KBM-7 (cell line): ENCODE data around the gene SLC38A4.
"Not testable (repeated sequence)": the region's sequence is repeated elsewhere in the genome, so short reads cannot be mapped to it uniquely, and the experiment has no call there.

Experiments
- DNase-seq: peaks from one replicate; pipeline ENCODE4 v3.0.0-alpha.2; 2015
- in situ Hi-C: fragments of 300-500 bp; cut with MboI; formaldehyde crosslinking; loops from 2 replicates; pipeline ENCODE4 v1.14.3; 2020; ENCODE audit warnings: low sequenced_read_pairs, low pct_unique_long_range_greater_than_20kb, mixed read lengths

SLC38A4 gene

DNA sequence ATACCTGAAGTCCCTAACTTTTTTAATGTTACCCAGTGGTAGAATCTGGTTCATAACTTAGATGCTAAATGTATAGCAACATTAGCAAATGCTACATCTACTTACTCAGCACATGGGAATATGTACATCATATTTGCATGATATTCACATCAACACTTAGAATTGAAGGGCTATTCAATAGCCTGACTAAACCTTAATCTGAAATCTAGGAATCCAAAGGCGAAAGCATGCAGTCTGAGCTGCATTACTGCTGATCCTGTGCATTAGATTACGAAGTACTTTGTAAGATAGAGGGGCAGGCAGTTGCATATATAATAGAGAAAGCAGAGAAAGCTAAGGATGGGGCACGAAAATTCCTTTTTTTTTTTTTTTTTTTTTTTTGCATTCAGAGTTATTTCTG lies 40.4 kb downstream of the SLC38A4 start:
- no peak for DNase-seq
- in situ Hi-C loops, result no loop called here

DNA sequence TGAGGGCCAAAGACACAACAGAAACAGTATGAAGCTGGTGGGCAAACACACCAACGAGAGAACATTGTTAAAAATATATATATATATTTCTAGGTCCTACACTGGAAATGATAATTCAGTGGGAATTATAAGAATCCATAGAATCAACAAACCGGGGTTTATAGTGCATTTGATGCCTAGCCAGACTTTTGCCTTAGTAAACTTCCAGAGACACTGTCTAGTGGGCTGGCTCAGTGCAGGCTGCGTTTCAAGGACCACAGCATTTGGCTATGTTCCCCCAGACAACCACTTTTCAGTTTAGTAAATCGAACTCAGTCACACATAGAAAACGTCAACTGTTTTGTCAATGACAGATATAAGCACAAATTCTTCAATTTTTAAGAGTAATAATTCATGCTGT lies 41.9 kb downstream of the SLC38A4 start:
- in situ Hi-C loops, result no loop called here
- DNase-seq, result no peak

DNA sequence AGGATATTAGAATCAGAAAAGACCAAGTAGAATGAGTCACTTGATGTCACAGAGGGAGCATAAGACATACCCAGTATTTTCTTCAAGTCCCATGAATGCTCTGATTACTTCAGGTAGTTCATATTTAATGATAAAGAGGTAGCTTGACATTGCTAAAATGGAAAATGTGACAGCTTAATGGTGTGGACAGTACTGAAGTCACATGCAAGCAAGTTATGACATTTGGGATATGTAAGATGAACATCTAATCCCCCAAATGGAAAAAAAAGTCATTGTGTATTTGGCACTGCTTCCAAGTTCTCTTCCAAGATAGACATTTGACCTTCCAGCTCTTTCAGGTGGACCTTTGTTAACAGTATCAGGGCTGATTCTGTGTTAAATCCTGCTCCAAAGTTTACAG lies 45.9 kb downstream of the SLC38A4 start:
- in situ Hi-C loops, result no loop called here
- no peak for DNase-seq

DNA sequence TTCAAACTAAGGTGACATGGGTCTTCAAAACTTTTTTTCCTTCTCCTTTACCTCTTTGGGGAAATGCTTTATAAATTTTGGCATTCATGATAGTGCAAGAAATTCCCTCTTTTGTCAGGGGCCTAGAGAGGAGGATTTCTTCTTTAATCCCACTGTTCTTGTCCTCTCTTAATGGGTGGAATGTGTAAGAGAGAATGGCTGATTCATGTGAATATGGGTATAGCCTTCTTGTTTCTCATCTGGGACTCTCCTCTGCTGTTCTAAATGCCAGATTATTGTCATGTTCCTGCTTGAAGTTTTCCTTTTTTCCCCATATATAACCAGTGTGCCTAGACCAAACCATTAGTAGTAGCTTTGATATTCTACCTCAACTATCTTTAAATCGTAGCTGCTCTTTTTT lies 46.7 kb downstream of the SLC38A4 start:
- in situ Hi-C loops, result no loop called here
- DNase-seq, result no peak

DNA sequence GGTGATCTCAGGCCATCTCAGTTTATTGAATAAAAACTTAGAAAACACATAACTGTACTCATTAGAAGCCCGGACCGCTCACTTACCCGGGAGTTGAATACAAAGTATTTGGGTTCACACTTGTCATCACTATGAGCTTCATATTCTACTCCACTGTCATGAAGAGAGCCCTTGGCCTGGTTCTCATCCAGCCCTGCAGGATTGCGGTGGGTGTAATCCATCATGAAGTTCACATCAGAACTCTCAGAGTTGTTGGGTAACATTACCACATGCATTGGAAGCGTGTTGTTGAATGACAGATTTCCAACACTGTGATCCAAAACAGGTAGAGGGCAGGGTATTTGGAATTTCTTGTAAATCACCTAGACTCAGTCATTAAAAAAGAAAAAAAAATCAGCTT lies 47.4 kb downstream of the SLC38A4 start:
- DNase-seq, result no peak
- in situ Hi-C loops, result no loop called here

DNA sequence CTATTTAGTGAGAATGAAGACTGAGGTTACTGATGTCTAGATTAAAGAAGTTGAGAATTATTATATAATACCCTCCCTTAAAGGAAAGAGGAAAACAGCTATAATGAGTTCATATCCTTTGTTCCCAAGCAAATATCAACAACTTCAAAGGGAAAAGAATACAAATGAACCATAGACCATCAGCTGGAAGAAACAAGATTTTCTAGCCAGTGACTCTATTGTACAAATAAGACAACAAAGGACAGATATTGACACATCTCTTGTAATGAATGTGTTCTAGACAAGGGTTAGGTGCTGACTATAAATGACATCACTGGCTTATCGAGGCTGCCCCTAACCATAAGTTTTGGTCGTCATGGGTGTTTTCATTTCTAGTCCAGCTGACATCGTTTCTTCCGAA lies 48.2 kb downstream of the SLC38A4 start:
- in situ Hi-C loops, result no loop called here
- no peak for DNase-seq

DNA sequence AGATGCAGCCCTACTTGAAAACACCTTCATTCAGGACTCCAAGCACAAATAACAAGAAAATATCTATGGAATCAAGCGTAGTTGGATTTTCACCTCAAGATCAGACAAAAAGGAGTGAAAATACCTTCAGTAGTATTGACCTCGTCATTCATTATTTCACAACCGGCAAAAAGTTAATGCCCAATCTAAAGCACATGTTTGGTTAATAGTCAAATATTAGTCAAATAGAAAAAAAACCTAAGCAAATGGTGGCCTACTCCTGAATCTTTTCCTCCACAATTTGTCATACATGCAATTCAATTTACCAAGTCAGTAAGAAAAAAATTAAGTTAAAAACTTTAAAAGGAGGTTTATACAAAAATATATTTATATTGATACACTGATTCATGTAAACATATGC lies 50.0 kb downstream of the SLC38A4 start:
- in situ Hi-C loops, result no loop called here
- DNase-seq, result no peak

DNA sequence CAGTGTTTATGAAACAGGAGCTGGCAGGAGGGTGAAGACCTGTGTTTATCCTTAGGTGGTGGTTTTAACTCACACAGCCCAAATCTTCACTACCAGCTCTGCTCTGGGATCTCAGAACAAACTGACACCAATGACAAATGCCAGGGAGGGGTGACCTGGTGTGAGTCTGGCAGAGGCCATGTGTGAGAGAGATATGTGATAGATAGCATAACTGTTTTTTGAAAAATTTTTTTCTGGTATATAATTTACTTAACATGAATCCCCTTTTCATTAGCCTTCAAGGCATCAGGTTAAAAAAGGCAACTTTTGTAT lies 51.5 kb downstream of the SLC38A4 start:
- no peak for DNase-seq
- in situ Hi-C loops, result no loop called here

DNA sequence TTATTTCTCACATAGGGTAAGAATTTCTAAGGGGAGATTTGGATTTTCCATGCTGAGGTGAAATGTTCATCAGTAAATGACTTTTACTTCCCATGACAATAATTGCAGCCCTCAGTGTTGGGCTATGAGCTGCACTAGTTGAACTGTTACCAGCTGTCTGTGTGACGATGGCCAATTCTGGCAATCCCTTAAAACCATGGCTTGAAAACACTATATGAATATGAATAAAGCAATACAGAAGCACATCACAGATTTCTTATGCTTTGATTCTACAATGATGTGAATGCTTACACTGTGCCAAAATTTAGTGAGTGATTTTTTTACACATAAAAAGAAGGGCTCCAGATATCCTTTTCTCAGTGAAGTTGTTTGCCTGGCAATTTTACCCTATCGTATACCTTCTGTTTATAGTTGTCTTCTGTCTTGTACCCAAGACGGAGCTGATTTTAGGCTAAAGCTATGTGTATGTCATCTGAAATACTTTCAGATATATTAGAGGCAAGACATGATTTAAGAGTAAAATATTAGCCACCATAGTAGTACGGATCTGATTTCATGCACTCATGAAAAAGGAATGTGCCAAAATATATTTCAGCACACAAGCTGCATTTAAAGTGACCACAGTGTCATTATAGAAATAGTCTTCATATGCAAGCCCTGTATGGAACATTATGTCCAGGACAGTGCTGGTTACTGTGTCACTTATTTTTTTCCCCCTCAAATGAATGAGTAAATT lies 52.0 kb downstream of the SLC38A4 start:
- DNase-seq, result no peak
- in situ Hi-C loops, result no loop called here

DNA sequence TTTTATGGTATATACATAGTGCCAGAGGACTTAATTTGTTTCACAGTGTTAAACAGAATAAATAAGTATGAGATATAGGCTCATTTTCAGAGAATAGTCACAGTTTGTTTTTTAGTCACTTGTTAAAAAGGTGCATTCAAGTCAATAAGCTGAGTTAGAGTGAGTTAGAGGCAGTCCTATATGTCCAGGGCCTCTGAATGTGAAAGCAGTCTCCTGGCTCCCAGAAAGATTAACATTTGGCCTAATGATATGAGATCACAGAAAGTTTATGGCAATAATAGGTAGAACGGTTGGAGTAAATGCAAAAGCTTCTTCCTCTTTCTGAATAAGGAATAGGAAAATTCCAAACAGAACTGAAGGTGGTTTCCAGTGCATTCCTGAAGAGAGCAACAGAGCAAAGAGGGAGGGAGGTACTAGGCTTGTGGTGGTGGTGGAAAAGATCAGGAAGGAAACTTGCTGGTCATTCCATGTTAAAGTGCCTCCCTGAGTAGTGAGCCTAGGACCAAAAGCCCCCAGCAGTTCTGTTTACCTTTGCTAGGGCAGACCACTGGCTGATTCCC lies 54.4 kb downstream of the SLC38A4 start:
- in situ Hi-C loops, result no loop called here
- DNase-seq, result no peak

DNA sequence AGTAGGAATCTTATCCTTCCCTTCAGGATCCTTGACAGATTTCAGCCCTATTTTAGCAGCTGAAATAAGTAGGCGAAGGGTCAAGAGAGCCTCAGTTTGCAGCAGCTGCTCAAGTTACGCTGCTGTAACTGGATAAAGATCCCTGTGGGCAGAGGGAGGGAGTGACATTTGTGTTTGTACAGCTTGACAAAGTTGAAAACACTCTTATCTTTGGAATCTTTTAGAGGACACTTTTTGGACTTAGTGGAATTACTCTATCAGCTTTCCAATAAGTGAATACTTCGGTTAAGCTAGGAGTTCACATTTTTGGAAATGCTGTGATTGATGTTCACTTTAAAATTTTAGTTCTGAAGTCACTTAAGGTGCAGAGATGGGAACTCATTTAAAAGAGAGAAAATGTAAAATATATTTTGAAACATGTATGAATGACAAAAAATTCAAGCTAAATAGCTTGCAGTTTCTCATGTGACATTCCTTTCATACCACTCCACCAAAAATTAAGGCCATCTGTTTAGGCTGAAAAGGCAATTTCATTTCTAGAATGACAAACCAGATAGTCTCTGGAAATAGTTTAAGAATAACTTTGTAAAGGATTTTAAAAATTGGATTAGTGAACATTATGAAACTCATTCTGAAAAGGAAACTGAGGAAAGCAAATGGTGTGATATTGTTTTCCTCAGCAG lies 55.2 kb downstream of the SLC38A4 start:
- in situ Hi-C loops, result no loop called here
- no peak for DNase-seq

DNA sequence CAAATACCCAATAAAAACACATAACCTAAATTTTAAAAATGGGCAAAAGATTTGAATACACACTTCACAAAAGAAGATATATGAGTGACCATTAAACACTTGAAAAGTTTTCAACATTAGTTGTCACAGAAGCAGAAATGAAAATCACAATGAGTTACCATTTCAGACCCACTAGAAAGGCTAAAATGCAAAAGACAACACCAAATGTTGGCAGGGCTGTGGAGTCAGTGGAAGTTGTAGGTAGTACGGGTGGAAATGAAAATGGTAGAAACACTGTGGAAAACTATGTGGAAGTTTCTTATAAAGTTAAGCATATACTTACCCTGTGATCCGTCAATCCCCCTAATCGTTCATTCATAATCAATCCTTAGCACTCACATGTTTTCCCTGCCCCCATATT lies 61.8 kb downstream of the SLC38A4 start:
- in situ Hi-C loops, result no loop called here
- no peak for DNase-seq

DNA sequence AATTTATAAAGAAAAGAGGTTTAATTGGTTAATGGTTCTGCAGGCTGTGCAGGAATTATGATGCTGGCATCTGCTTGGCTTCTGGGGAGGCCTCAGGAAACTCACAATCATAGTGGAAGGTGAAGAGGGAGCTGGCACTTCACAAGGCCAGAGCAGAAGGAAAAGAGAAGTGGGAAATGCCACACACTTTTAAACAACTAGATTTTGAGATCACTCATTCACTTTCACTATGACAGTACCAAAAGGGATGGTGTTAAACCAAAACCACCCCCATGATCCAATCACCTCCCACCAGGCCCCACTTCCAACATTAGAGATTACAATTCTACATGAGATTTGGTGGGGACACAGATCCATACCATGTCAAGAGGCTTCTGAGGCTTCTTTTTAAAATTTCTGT lies 62.6 kb downstream of the SLC38A4 start:
- in situ Hi-C loops, result no loop called here

DNA sequence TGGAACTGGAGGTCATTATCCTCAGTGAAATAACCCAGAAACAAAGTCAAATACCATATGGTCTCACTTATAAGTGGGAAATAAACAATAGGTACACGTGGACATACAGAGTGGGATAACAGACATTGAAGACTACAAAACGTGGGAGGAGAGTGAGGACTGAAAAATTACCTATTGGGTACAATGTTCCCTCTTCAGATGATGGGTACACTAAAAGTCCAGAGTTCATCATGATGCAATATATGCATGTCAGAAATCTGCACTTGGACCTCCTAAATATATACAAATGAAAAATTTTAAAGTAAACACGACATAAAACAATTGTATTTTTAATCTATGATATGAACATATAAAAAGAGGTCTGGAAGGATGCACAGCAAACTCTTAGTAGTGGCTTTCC lies 71.2 kb downstream of the SLC38A4 start:
- in situ Hi-C loops, result no loop called here

More for the DNA sequence above, 62.6 kb downstream of the SLC38A4 start:
- no peak for DNase-seq

DNA sequence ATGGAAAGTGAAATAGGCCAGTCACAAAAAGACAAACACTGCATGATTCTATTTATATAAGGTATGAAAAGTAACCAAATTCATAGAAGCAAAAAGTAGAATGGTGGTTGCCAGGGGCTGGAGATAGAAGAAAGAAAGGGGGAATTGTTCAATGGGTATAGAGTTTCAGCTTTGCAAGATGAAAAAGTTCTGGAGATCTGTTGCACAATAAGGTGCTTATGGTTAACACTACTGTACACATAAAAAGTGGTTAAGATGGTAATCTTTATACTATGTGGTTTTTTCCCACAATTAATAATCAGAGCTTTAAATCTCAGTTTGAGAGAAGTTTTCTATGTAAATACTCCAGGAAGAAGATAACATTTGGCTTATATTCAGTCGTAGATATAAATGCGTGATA lies 73.4 kb downstream of the SLC38A4 start:
- DNase-seq, result no peak
- in situ Hi-C loops, result no loop called here

More for the DNA sequence above, 71.2 kb downstream of the SLC38A4 start:
- no peak for DNase-seq

DNA sequence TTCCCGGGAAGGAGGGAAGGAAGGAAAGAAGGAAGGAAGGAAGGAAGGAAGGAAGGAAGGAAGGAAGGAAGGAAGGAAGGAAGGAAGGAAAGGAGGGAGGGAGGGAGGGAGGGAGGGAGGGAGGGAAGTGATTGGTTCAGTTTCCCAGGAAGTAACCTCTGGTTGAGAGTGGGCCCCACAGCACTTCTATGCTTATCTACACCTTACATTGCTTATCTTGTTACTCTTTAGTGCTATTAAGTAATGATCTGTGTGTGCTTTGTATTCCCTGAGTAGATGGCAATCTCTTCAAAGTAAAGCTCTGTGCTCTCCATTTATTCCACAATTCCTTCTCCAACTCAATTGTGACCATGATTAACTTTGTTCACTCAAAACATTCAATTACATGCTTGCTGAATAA lies 74.6 kb downstream of the SLC38A4 start:
- DNase-seq, result no peak
- in situ Hi-C loops, result no loop called here

DNA sequence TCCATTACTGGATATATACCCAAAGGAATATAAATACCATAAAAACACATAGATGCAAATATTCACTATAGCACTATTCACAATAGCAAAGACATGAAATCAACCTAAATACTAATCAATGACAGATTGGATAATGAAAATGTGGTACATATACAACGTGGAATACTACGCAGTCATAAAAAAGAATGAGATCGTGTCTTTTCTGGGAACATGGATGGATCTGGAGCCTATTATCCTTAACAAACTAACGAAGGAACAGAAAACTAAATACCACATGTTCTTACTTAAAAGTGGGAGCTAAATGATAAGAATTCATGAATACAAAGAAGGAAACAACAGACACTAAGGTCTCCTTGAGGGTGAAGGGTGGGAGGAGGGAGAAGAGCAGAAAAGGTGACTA lies 76.5 kb downstream of the SLC38A4 start:
- in situ Hi-C loops, result no loop called here
- no peak for DNase-seq

DNA sequence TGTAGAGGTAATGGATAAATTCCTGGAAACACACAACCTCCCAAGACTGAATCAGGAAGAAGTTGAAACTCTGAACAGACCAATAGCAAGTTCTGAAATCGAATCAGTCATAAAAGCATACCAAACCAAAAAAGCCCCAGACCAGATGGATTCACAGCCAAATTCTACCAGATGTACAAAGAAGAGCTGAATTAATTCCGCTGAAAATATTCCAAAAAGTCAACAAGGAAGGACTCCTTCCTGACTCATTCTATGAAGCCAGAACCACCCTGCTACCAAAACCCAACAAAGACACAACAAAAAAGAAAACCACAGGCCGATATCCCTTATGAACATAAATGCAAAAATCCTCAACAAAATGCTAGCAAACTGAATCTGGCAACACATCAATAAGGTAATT lies 81.5 kb downstream of the SLC38A4 start:
- no peak for DNase-seq
- in situ Hi-C loops, result no loop called here

DNA sequence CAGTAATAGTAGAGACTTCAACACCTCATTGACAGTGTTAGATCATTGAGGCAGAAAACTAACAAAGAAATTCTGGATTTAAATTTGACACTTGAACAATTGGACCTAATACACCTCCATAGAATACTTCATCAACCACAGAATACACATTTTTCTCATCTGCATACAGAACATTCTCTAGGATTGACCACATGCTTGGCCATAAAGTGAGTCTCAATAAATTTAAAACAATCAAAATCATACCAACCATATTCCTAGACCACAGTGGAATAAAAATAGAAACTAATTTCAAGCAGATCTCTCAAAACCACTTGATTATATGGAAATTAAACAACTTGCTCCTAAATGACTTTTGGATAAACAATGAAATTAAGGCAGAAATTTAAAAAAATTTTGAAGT lies 82.3 kb downstream of the SLC38A4 start:
- in situ Hi-C loops, result no loop called here
- no peak for DNase-seq

DNA sequence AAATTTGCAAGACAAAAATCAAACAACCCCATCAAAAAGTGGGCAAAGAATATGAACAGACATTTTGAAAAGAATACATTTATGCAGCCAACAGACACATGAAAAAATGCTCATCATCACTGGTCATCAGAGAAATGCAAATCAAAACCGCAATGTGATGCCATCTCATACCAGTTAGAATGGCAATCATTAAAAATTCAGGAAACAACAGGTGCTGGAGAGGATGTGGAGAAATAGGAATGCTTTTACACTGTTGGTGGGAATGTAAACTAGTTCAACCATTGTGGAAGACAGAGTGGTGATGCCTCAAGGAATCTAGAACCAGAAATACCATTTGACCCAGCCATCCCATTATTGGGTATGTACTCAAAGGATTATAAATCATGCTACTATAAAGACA lies 83.5 kb downstream of the SLC38A4 start:
- in situ Hi-C loops, result not testable (repeated sequence)

DNA sequence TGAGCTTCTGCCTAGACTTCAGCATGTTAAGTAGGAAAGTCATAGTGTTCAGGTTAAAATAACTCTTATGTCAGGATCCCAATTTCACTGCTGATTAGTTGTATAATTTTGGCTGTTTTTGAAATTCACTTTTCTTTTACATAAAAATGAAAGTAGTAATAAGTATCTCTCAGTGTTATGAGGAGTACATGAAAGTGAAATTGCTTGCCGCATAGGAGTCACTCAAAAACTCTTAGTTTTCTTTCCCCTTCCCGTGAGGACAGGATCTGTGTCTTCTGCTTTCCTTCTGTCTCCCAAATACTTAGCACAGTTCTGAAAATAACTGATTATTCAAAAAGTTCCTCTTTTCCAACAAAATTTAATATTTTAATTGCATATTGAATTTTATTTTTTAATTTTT lies 100.5 kb downstream of the SLC38A4 start:
- no peak for DNase-seq
- in situ Hi-C loops, result no loop called here

More for the DNA sequence above, 83.5 kb downstream of the SLC38A4 start:
- not testable (repeated sequence) for DNase-seq
